ENCODE data around the gene GLRA3. TPM values are rescaled to one million over a fixed set of nuclear protein-coding genes. Genes with fewer than 3 reads are reported as not detected.

The GLRA3 gene
- total and polyA plus RNA-seq, 2 experiments from 2014 or later: 0.03 to 0.19 TPM

GRCh38 chr4:174717828-174718227, 111.2 kb downstream of the GLRA3 start:
- Histone ChIP-seq H3K9me2 (ENCODE audit: insufficient read depth) (no peaks in the 10 kb centered on the region), H3K4me2 (no peak overlapping the region), H3K4me3 (no peak overlapping the region), H3K79me2 (replicated peaks; ENCODE audit: insufficient read depth) (no peaks in the 10 kb centered on the region), H4K20me1 (replicated peaks; ENCODE audit: insufficient read depth) (no peaks in the 10 kb centered on the region), H3K4me1 (ENCODE audit: insufficient read depth) (peaks cover 15% of the 10 kb centered on the region), H3F3A (replicated peaks; ENCODE audit: low read depth) (no peaks in the 10 kb centered on the region), H3K36me3 (ENCODE audit: insufficient read depth) (no peaks in the 10 kb centered on the region), H3K27me3 (ENCODE audit: insufficient read depth) (no peaks in the 10 kb centered on the region), H3K27ac (ENCODE audit: low read depth) (no peak overlapping the region), H2AFZ (no peak overlapping the region)
- H3K27me3 Mint-ChIP-seq (ENCODE audit: insufficient read depth, low read depth, poor library complexity): peaks cover 2% of the 10 kb centered on the region
- ATAC-seq (no peak), DNase-seq (ENCODE audit: low spot score) (no peak)
- no peak overlapping the region for H3K27ac Mint-ChIP-seq
- H3K36me3 Mint-ChIP-seq (ENCODE audit: low read depth): no peaks in the 10 kb centered on the region
- no peak overlapping the region for H3K4me3 Mint-ChIP-seq
- peaks cover 19% of the 10 kb centered on the region for H3K4me1 Mint-ChIP-seq
- H3K9me3 Mint-ChIP-seq: no peaks in the 10 kb centered on the region
- TF ChIP-seq JUNB (IDR thresholded peaks at IDR 0.05; ENCODE audit: unreplicated experiment): no peak

- H3K27me3 ChIP-seq (ENCODE audit: insufficient read depth): no peaks in the 10 kb centered on the region
- H3F3A ChIP-seq (replicated peaks; ENCODE audit: low read depth): no peaks in the 10 kb centered on the region
- no peaks in the 10 kb centered on the region for H3K79me2 ChIP-seq (replicated peaks; ENCODE audit: insufficient read depth)
- DNase-seq (ENCODE audit: low spot score) (no peak), ATAC-seq (peak; percentile 36)
- Mint-ChIP-seq H3K4me1 (peaks cover 19% of the 10 kb centered on the region), H3K27ac (no peak overlapping the region), H3K36me3 (ENCODE audit: low read depth) (no peaks in the 10 kb centered on the region), H3K27me3 (ENCODE audit: insufficient read depth, low read depth, poor library complexity) (peaks cover 2% of the 10 kb centered on the region), H3K4me3 (no peak overlapping the region), H3K9me3 (no peaks in the 10 kb centered on the region)
- H3K36me3 ChIP-seq (ENCODE audit: insufficient read depth): no peaks in the 10 kb centered on the region
- no peak overlapping the region for H3K27ac ChIP-seq (ENCODE audit: low read depth)
- H3K4me3 ChIP-seq: no peak overlapping the region
- no peak overlapping the region for H2AFZ ChIP-seq
- no peak for TF ChIP-seq REST (IDR thresholded peaks at IDR 0.05; ENCODE audit: unreplicated experiment)
- TF ChIP-seq JUNB (IDR thresholded peaks at IDR 0.05; ENCODE audit: unreplicated experiment): no peak
- TF ChIP-seq EZH2 (IDR thresholded peaks at IDR 0.05; ENCODE audit: low read depth, unreplicated experiment): no peak
- TF ChIP-seq NANOG (IDR thresholded peaks at IDR 0.05; ENCODE audit: borderline replicate concordance): no peak
- TF ChIP-seq ZNF114 (CRISPR knock-in tag; IDR thresholded peaks at IDR 0.05): no peak
- TF ChIP-seq, protein P1, sequence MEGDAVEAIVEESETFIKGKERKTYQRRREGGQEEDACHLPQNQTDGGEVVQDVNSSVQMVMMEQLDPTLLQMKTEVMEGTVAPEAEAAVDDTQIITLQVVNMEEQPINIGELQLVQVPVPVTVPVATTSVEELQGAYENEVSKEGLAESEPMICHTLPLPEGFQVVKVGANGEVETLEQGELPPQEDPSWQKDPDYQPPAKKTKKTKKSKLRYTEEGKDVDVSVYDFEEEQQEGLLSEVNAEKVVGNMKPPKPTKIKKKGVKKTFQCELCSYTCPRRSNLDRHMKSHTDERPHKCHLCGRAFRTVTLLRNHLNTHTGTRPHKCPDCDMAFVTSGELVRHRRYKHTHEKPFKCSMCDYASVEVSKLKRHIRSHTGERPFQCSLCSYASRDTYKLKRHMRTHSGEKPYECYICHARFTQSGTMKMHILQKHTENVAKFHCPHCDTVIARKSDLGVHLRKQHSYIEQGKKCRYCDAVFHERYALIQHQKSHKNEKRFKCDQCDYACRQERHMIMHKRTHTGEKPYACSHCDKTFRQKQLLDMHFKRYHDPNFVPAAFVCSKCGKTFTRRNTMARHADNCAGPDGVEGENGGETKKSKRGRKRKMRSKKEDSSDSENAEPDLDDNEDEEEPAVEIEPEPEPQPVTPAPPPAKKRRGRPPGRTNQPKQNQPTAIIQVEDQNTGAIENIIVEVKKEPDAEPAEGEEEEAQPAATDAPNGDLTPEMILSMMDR (conservative IDR thresholded peaks at IDR 0.05; ENCODE audit: low read depth in 2 of 2): no peak
- TF ChIP-seq, protein P2, sequence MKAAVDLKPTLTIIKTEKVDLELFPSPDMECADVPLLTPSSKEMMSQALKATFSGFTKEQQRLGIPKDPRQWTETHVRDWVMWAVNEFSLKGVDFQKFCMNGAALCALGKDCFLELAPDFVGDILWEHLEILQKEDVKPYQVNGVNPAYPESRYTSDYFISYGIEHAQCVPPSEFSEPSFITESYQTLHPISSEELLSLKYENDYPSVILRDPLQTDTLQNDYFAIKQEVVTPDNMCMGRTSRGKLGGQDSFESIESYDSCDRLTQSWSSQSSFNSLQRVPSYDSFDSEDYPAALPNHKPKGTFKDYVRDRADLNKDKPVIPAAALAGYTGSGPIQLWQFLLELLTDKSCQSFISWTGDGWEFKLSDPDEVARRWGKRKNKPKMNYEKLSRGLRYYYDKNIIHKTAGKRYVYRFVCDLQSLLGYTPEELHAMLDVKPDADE (IDR thresholded peaks at IDR 0.05): no peak
- TF ChIP-seq CREB1 (CRISPR knock-in tag; IDR thresholded peaks at IDR 0.05; ENCODE audit: low read depth): no peak
- no peak for TF ChIP-seq POLR2AphosphoS5 (IDR thresholded peaks at IDR 0.05; ENCODE audit: low read depth)
- no peak overlapping the region for H3K4me2 ChIP-seq
- H3K9me2 ChIP-seq (ENCODE audit: insufficient read depth): no peaks in the 10 kb centered on the region
- no peaks in the 10 kb centered on the region for H4K20me1 ChIP-seq (replicated peaks; ENCODE audit: insufficient read depth)
- peaks cover 15% of the 10 kb centered on the region for H3K4me1 ChIP-seq (ENCODE audit: insufficient read depth)
These were observed 111.9 kb downstream of the GLRA3 start for GRCh38 chr4:174716986-174717770.

All from GM23338 (cell line).